ENCODE data around the gene OR1L6. TPM values are rescaled to one million over a fixed set of nuclear protein-coding genes. Genes with fewer than 3 reads are reported as not detected.

The OR1L6 gene
- total RNA-seq, 1 donor = not detected

GRCh38 chr9:122791872-122792669 is 50.0 kb downstream of the OR1L6 start:
- Histone ChIP-seq H3K27ac (ENCODE audit: low read depth, low read length) (no peak overlapping the region), H2AFZ (ENCODE audit: low read length) (no peak overlapping the region), H3K4me2 (ENCODE audit: insufficient read depth, low read length) (no peak overlapping the region), H3K4me3 (ENCODE audit: insufficient read depth, low read length) (no peak overlapping the region), H3K4me1 (ENCODE audit: insufficient read depth, low read length) (no peaks in the 10 kb centered on the region), H3K36me3 (ENCODE audit: insufficient read depth, low read length) (no peaks in the 10 kb centered on the region), H3K79me2 (ENCODE audit: insufficient read depth, low read length) (no peaks in the 10 kb centered on the region), H3K27me3 (ENCODE audit: insufficient read depth, low read length) (no peaks in the 10 kb centered on the region), H3K9me3 (ENCODE audit: low read depth, low read length) (no peaks in the 10 kb centered on the region), H4K20me1 (ENCODE audit: insufficient read depth, low read length) (no peaks in the 10 kb centered on the region)
- TF ChIP-seq CTCF (IDR thresholded peaks at IDR 0.05; ENCODE audit: extremely low read depth, low read depth, low read length) = no peak
- no peak for DNase-seq (ENCODE audit: insufficient read length, low spot score, missing footprints)

GRCh38 chr9:122797316-122798063 is 55.4 kb downstream of the OR1L6 start:
- Histone ChIP-seq H3K27me3 (ENCODE audit: insufficient read depth, low read length) (no peaks in the 10 kb centered on the region), H2AFZ (ENCODE audit: low read length) (no peak overlapping the region), H3K9me3 (ENCODE audit: low read depth, low read length) (no peaks in the 10 kb centered on the region), H4K20me1 (ENCODE audit: insufficient read depth, low read length) (no peaks in the 10 kb centered on the region), H3K4me1 (ENCODE audit: insufficient read depth, low read length) (no peaks in the 10 kb centered on the region), H3K4me2 (ENCODE audit: insufficient read depth, low read length) (no peak overlapping the region), H3K27ac (ENCODE audit: low read depth, low read length) (no peak overlapping the region), H3K36me3 (ENCODE audit: insufficient read depth, low read length) (no peaks in the 10 kb centered on the region), H3K79me2 (ENCODE audit: insufficient read depth, low read length) (no peaks in the 10 kb centered on the region), H3K4me3 (ENCODE audit: insufficient read depth, low read length) (no peak overlapping the region)
- no peak for TF ChIP-seq CTCF (IDR thresholded peaks at IDR 0.05; ENCODE audit: extremely low read depth, low read depth, low read length)
- DNase-seq (ENCODE audit: insufficient read length, low spot score, missing footprints) = no peak

Other genes starting within 250 kb of the OR1L6 start
- gene OR1J2, start 231.5 kb upstream of the OR1L6 start, total RNA-seq = 0.29 TPM in 1 of 2 replicates, not detected in the other
- not detected in 2 replicates for gene OR1J4, start 223.2 kb upstream of the OR1L6 start, total RNA-seq
- not detected in 2 replicates for gene OR1N1, start 215.0 kb upstream of the OR1L6 start, total RNA-seq
- under 0.01 TPM in 1 of 2 replicates, not detected in the other for gene OR1N2, start 189.2 kb upstream of the OR1L6 start, total RNA-seq
- under 0.01 TPM in 1 of 2 replicates, not detected in the other for gene OR1L8, start 158.9 kb upstream of the OR1L6 start, total RNA-seq
- gene OR1Q1, start 127.6 kb upstream of the OR1L6 start, total RNA-seq = under 0.01 TPM in 1 of 2 replicates, not detected in the other
- not detected in 2 replicates for gene OR1B1, start 84.7 kb upstream of the OR1L6 start, total RNA-seq
- gene OR1L1, start 80.6 kb upstream of the OR1L6 start, total RNA-seq = not detected in 2 replicates
- not detected in 2 replicates for gene OR1L3, start 67.2 kb upstream of the OR1L6 start, total RNA-seq
- gene OR1L4, start 18.3 kb upstream of the OR1L6 start, total RNA-seq = not detected in 2 replicates
- gene OR5C1, start 46.6 kb downstream of the OR1L6 start, total RNA-seq = not detected in 2 replicates
- gene OR1K1, start 57.8 kb downstream of the OR1L6 start, total RNA-seq = not detected in 2 replicates
- gene PDCL, start 86.3 kb downstream of the OR1L6 start, total RNA-seq = 31.8 and 37.3 TPM in 2 replicates
- 49.2 and 52.5 TPM in 2 replicates for gene RC3H2, start 163.1 kb downstream of the OR1L6 start, total RNA-seq
- gene ZBTB6, start 171.0 kb downstream of the OR1L6 start, total RNA-seq = 13.8 TPM in 2 replicates
- 5.0 and 5.4 TPM in 2 replicates for gene ZBTB26, start 189.2 kb downstream of the OR1L6 start, total RNA-seq
- gene RABGAP1, start 198.7 kb downstream of the OR1L6 start, total RNA-seq = 49.2 and 56.9 TPM in 2 replicates

Measured in osteoblast (primary cell).